Neutrophil (primary cell): ENCODE measurements around the gene CHRNB1.
A peak's percentile ranks its signal among the peaks of the same experiment; 100 is the strongest.

Source experiments
- H3K27ac ChIP-seq: fragments of 200-600 bp; sonication (generic); 2 replicates; pipeline ENCODE4 v1.5.1; 2016; ENCODE audit warnings: mild to moderate bottlenecking, moderate library complexity
- H3K27me3 ChIP-seq: fragments of 200-600 bp; sonication (generic); 2 replicates; pipeline ENCODE4 v1.6.0; 2016; ENCODE audit warnings: mild to moderate bottlenecking
- H3K36me3 ChIP-seq: fragments of 200-600 bp; sonication (generic); 2 replicates; pipeline ENCODE4 v1.5.1; 2017
- H3K4me1 ChIP-seq, 2 experiments: fragments of 200-600 bp in 1 of 2; sonication (generic) in 1 of 2; 1 replicate in 1 of 2; 2 replicates in 1 of 2; pipeline versions ENCODE4 v1.5.1 to v1.6.1; 2013 to 2016; ENCODE audit warnings: low read depth in 1 of 2, low read length in 1 of 2, mild to moderate bottlenecking in 1 of 2, moderate library complexity in 1 of 2; ENCODE audit not compliant: control insufficient read depth in 1 of 2, insufficient read depth in 1 of 2
- H3K4me3 ChIP-seq, 2 experiments: fragments of 200-600 bp in 1 of 2; sonication (generic) in 1 of 2; 1 replicate in 1 of 2; 2 replicates in 1 of 2; pipeline ENCODE4 v1.5.1; 2013 to 2016; ENCODE audit warnings: low read depth in 1 of 2, low read length in 1 of 2, mild to moderate bottlenecking in 1 of 2, moderate library complexity in 1 of 2
- H3K9me3 ChIP-seq: fragments of 200-600 bp; sonication (generic); 2 replicates; pipeline ENCODE4 v1.5.1; 2016
- TF ChIP-seq, protein P1 (sequence below): fragments of 200-600 bp; sonication (generic); IDR thresholded peaks from 2 replicates; pipeline ENCODE4 v1.5.1; 2016; ENCODE audit warnings: antibody characterized with exemption

CHRNB1 gene

DNA sequence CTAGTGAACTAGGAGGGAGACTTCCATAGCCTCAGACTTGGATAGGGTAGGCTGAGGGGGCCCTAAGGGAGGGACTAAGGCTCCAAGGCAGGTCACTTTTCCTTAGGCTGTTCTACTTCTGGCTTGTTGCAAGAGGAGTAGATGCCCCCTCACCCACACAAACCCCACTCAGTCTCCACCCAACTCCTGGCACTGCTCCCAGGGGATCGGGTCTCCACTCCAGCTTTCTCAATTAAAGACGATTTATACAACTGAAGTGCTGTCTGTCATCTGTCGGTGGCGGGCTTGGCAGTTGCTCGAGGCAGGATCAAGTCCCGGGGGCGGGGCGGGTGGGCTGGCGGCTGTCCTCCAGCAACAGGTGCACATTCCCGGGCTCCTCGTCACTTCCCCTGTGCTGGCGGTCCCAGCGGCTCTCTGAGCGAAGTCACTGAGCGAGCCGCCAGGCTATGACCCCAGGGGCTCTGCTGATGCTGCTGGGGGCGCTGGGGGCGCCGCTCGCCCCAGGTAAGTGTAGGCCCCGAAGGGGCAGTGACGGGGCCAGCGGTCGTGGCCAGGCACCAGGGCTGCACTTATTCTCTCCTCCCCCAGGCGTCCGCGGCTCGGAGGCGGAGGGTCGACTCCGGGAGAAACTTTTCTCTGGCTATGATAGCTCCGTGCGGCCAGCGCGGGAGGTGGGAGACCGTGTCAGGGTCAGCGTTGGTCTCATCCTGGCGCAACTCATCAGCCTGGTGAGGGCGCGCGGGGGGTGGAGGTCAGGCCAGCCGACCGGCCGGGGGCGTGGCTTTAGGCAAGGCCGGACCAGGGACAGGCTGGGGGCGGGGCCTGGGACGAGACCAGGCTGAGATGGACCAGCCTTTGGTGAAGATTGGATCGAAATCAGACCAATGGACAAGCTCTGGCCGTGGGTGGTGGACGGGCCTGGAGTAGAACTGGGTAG, at the start of gene CHRNB1:
Gene CHRNB1, plus strand, starts transcription at position 380 of the 937 bp plus-strand sequence. Its CDS starts 67 bp downstream, at position 447.
- no peak within 1 kb of the TSS for H3K27ac ChIP-seq
- TF ChIP-seq, protein P1, sequence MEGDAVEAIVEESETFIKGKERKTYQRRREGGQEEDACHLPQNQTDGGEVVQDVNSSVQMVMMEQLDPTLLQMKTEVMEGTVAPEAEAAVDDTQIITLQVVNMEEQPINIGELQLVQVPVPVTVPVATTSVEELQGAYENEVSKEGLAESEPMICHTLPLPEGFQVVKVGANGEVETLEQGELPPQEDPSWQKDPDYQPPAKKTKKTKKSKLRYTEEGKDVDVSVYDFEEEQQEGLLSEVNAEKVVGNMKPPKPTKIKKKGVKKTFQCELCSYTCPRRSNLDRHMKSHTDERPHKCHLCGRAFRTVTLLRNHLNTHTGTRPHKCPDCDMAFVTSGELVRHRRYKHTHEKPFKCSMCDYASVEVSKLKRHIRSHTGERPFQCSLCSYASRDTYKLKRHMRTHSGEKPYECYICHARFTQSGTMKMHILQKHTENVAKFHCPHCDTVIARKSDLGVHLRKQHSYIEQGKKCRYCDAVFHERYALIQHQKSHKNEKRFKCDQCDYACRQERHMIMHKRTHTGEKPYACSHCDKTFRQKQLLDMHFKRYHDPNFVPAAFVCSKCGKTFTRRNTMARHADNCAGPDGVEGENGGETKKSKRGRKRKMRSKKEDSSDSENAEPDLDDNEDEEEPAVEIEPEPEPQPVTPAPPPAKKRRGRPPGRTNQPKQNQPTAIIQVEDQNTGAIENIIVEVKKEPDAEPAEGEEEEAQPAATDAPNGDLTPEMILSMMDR = no peak
- peak within 1 kb of the TSS; percentile 55 to 74 for H3K4me3 ChIP-seq
- H3K9me3 ChIP-seq = no peaks in the 10 kb centered on the region
- H3K4me1 ChIP-seq = peaks cover 16 to 26% of the 10 kb centered on the region in 2 experiments
- H3K36me3 ChIP-seq = no peaks in the 10 kb centered on the region
- peaks cover 89% of the 10 kb centered on the region for H3K27me3 ChIP-seq

- TF ChIP-seq, protein P1 = no peak
- H3K27ac ChIP-seq = no peak overlapping the region
Measured at GRCh38 chr17:7396147-7396546, 48.7 kb upstream of the CHRNB1 start.

DNA sequence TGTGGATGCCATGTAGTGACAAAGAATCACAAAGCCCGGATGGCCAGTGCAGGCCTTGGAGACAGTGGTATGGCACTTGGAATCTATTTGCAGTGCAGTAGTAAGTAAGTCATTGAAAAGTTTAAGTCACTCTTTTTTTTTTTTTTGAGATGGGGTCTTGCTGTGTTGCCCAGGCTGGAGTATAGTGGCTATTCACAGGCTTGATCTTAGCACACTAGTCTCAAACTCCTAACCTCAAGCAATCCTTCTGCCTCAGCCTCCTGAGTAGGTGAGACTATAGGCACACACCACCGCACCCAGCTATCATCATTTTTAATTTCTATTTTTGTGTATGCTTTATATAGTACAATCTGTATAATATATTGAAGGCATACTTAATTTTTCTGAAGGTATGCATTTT, 46.2 kb upstream of the CHRNB1 start:
- no peaks in the 10 kb centered on the region for H3K9me3 ChIP-seq
- peaks cover 21 to 26% of the 10 kb centered on the region in 2 experiments for H3K4me1 ChIP-seq
- H3K4me3 ChIP-seq = no peak overlapping the region
- H3K27ac ChIP-seq = no peak overlapping the region
- peaks cover 4% of the 10 kb centered on the region for H3K27me3 ChIP-seq
- TF ChIP-seq, protein P1 = no peak
- no peaks in the 10 kb centered on the region for H3K36me3 ChIP-seq

More at GRCh38 chr17:7396147-7396546, 48.7 kb upstream of the CHRNB1 start:
- Histone ChIP-seq H3K4me3 (no peak overlapping the region), H3K27me3 (peaks cover 16% of the 10 kb centered on the region), H3K9me3 (no peaks in the 10 kb centered on the region), H3K36me3 (no peaks in the 10 kb centered on the region), H3K4me1 (peaks cover 14 to 18% of the 10 kb centered on the region in 2 experiments)

DNA sequence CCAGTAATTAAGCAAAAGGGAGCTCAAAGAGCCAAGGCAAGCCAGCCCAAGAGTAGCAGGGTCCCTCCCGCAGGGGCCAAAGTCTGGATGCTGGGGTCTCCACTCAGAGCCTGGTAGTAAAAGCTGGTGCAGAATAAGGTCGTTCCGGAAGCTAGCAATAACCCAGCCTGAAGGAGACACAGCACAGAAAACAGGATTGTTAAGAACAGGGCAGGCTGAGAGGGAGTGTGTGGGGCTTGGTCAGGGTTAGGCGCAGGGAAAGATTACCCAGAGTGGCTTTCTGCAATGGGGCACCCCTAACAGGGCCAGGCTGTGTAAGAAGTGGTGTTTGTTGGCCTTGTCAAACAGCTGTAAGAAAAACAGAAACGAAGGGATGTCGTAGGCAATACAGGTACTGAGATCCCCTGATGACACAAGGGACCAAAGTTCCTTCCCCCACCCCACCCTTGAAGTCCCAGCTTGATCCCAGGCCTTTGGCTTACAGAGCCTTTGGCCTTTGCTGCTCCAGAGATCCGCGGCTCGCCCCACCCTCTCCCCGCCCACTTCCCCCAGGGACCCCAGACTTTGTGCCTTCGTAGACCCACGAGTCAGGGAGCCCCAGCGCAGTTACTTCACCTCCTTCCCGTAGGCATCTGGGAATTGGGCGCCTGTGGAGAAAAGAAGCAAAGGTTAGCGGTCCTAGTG, 41.7 kb upstream of the CHRNB1 start:
- no peaks in the 10 kb centered on the region for H3K36me3 ChIP-seq
- TF ChIP-seq, protein P1 = no peak
- peaks cover 40% of the 10 kb centered on the region for H3K27me3 ChIP-seq
- no peaks in the 10 kb centered on the region for H3K9me3 ChIP-seq
- H3K4me3 ChIP-seq = peak overlapping the region; percentile 65 to 71
- H3K4me1 ChIP-seq = peaks cover 14 to 30% of the 10 kb centered on the region in 2 experiments
- peak overlapping the region; percentile 72 for H3K27ac ChIP-seq

- Histone ChIP-seq H3K9me3 (no peaks in the 10 kb centered on the region), H3K27ac (peak overlapping the region; percentile 72), H3K27me3 (peaks cover 44% of the 10 kb centered on the region), H3K4me3 (peak overlapping the region; percentile 65 to 71), H3K4me1 (peaks cover 14 to 30% of the 10 kb centered on the region in 2 experiments), H3K36me3 (no peaks in the 10 kb centered on the region)
- TF ChIP-seq, protein P1 = no peak
Measured at GRCh38 chr17:7403727-7403976, 41.2 kb upstream of the CHRNB1 start.
